Activated T-helper 2 cell treated with anti-CD3 and anti-CD28 coated beads, Interferon-gamma antibody, Interleukin-2, Interleukin-4, amounts not matched to agents 10 μg/mL and 5 μg/mL and 100 μg/mL, durations not matched to agents 14 hours and 24 hours and 36 hours (primary cell): Measurements from ENCODE around the gene SEMA5A. TPM values are rescaled to one million over a fixed set of nuclear protein-coding genes. Genes with fewer than 3 reads are reported as not detected.

ENCODE experiments used
- DNase-seq: peaks from one replicate; pipeline ENCODE4 v3.0.0; 2021; ENCODE audit warnings: low spot score
- H3K27ac Mint-ChIP-seq: one replicate; pipeline ENCODE4 v1.8.0; 2021; ENCODE audit warnings: mixed read lengths
- H3K27me3 Mint-ChIP-seq: one replicate; pipeline ENCODE4 v1.8.0; 2021; ENCODE audit warnings: low read depth, mixed read lengths
- H3K36me3 Mint-ChIP-seq: one replicate; pipeline ENCODE4 v1.8.0; 2021; ENCODE audit warnings: low read depth, mixed read lengths
- H3K4me1 Mint-ChIP-seq: one replicate; pipeline ENCODE4 v1.8.0; 2021; ENCODE audit warnings: low read depth, mixed read lengths
- H3K4me3 Mint-ChIP-seq: one replicate; pipeline ENCODE4 v1.8.0; 2021; ENCODE audit warnings: low read depth, mild to moderate bottlenecking, moderate library complexity, mixed read lengths
- H3K9me3 Mint-ChIP-seq: one replicate; pipeline ENCODE4 v1.8.0; 2021; ENCODE audit warnings: mixed read lengths
- intact Hi-C: fragments of 100-400 bp; cut with micrococcal nuclease; formaldehyde crosslinking; loops from one replicate; pipeline ENCODE4 v1.15.1; 2023
- total RNA-seq: library from RNA; stranded (reverse); gene quantifications from 2 replicates; pipeline ENCODE4 v1.2.3, GENCODE V29; 2022

Gene SEMA5A
- total RNA-seq, 1 donor from 2014 or later = 0.27 TPM

- H3K9me3 Mint-ChIP-seq = peaks cover 7% of the 10 kb centered on the region
- DNase-seq = no peak
- intact Hi-C loops = no loop called here
- no peak overlapping the region for H3K4me3 Mint-ChIP-seq
- H3K27me3 Mint-ChIP-seq = no peaks in the 10 kb centered on the region
- no peak overlapping the region for H3K27ac Mint-ChIP-seq
- H3K4me1 Mint-ChIP-seq = no peaks in the 10 kb centered on the region
- H3K36me3 Mint-ChIP-seq = no peaks in the 10 kb centered on the region
Measured at GRCh38 chr5:9067154-9067553, 478.7 kb downstream of the SEMA5A start.

GRCh38 chr5:9066349-9066748 lies 479.5 kb downstream of the SEMA5A start:
- Mint-ChIP-seq H3K4me1 (no peaks in the 10 kb centered on the region), H3K27me3 (no peaks in the 10 kb centered on the region), H3K4me3 (no peak overlapping the region), H3K27ac (no peak overlapping the region), H3K36me3 (no peaks in the 10 kb centered on the region), H3K9me3 (peaks cover under 1% of the 10 kb centered on the region)
- no peak for DNase-seq
- intact Hi-C loops = no loop called here

GRCh38 chr5:9063615-9064245 lies 482.1 kb downstream of the SEMA5A start:
- Mint-ChIP-seq H3K36me3 (no peaks in the 10 kb centered on the region), H3K4me1 (no peaks in the 10 kb centered on the region), H3K4me3 (no peak overlapping the region), H3K27me3 (no peaks in the 10 kb centered on the region), H3K27ac (no peak overlapping the region), H3K9me3 (peaks cover 3% of the 10 kb centered on the region)
- intact Hi-C loops = no loop called here
- no peak for DNase-seq

GRCh38 chr5:9062873-9063272 lies 483.0 kb downstream of the SEMA5A start:
- no peak for DNase-seq
- Mint-ChIP-seq H3K4me1 (no peaks in the 10 kb centered on the region), H3K27ac (no peak overlapping the region), H3K4me3 (no peak overlapping the region), H3K27me3 (no peaks in the 10 kb centered on the region), H3K9me3 (peaks cover 3% of the 10 kb centered on the region), H3K36me3 (no peaks in the 10 kb centered on the region)
- intact Hi-C loops = no loop called here

GRCh38 chr5:9059920-9060691 lies 485.8 kb downstream of the SEMA5A start:
- Mint-ChIP-seq H3K9me3 (peaks cover 7% of the 10 kb centered on the region), H3K4me3 (no peak overlapping the region), H3K27ac (no peak overlapping the region), H3K4me1 (no peaks in the 10 kb centered on the region), H3K27me3 (no peaks in the 10 kb centered on the region), H3K36me3 (no peaks in the 10 kb centered on the region)
- intact Hi-C loops = no loop called here
- no peak for DNase-seq

- Mint-ChIP-seq H3K4me1 (no peaks in the 10 kb centered on the region), H3K27ac (no peak overlapping the region), H3K36me3 (no peaks in the 10 kb centered on the region), H3K9me3 (peaks cover 7% of the 10 kb centered on the region), H3K4me3 (no peak overlapping the region), H3K27me3 (no peaks in the 10 kb centered on the region)
- intact Hi-C loops = no loop called here
- DNase-seq = no peak
Measured at GRCh38 chr5:9058666-9059065, 487.2 kb downstream of the SEMA5A start.

GRCh38 chr5:9058161-9058560 lies 487.7 kb downstream of the SEMA5A start:
- intact Hi-C loops = no loop called here
- Mint-ChIP-seq H3K9me3 (peaks cover 7% of the 10 kb centered on the region), H3K27me3 (no peaks in the 10 kb centered on the region), H3K4me3 (no peak overlapping the region), H3K36me3 (no peaks in the 10 kb centered on the region), H3K4me1 (no peaks in the 10 kb centered on the region), H3K27ac (no peak overlapping the region)
- DNase-seq = no peak

- no peak for DNase-seq
- H3K9me3 Mint-ChIP-seq = peaks cover 7% of the 10 kb centered on the region
- no peaks in the 10 kb centered on the region for H3K36me3 Mint-ChIP-seq
- no peak overlapping the region for H3K27ac Mint-ChIP-seq
- intact Hi-C loops = no loop called here
- no peaks in the 10 kb centered on the region for H3K27me3 Mint-ChIP-seq
- no peak overlapping the region for H3K4me3 Mint-ChIP-seq
- no peaks in the 10 kb centered on the region for H3K4me1 Mint-ChIP-seq
Measured at GRCh38 chr5:9057406-9058000, 488.4 kb downstream of the SEMA5A start.

GRCh38 chr5:9056046-9056445 lies 489.8 kb downstream of the SEMA5A start:
- H3K27ac Mint-ChIP-seq = no peak overlapping the region
- H3K4me1 Mint-ChIP-seq = no peaks in the 10 kb centered on the region
- intact Hi-C loops = no loop called here
- H3K9me3 Mint-ChIP-seq = peaks cover 3% of the 10 kb centered on the region
- no peaks in the 10 kb centered on the region for H3K27me3 Mint-ChIP-seq
- no peak overlapping the region for H3K4me3 Mint-ChIP-seq
- no peak for DNase-seq
- H3K36me3 Mint-ChIP-seq = no peaks in the 10 kb centered on the region

- intact Hi-C loops = no loop called here
- no peak for DNase-seq
- H3K27me3 Mint-ChIP-seq = no peaks in the 10 kb centered on the region
- no peak overlapping the region for H3K27ac Mint-ChIP-seq
- H3K4me3 Mint-ChIP-seq = no peak overlapping the region
- H3K4me1 Mint-ChIP-seq = no peaks in the 10 kb centered on the region
- peaks cover 8% of the 10 kb centered on the region for H3K9me3 Mint-ChIP-seq
- H3K36me3 Mint-ChIP-seq = no peaks in the 10 kb centered on the region
Measured at GRCh38 chr5:9054821-9055589, 490.9 kb downstream of the SEMA5A start.

GRCh38 chr5:9054322-9054721 lies 491.6 kb downstream of the SEMA5A start:
- H3K9me3 Mint-ChIP-seq = peaks cover 8% of the 10 kb centered on the region
- no peak for DNase-seq
- intact Hi-C loops = no loop called here
- H3K36me3 Mint-ChIP-seq = no peaks in the 10 kb centered on the region
- H3K4me1 Mint-ChIP-seq = no peaks in the 10 kb centered on the region
- H3K4me3 Mint-ChIP-seq = no peak overlapping the region
- H3K27ac Mint-ChIP-seq = no peak overlapping the region
- no peaks in the 10 kb centered on the region for H3K27me3 Mint-ChIP-seq

GRCh38 chr5:9052421-9052820 lies 493.5 kb downstream of the SEMA5A start:
- Mint-ChIP-seq H3K36me3 (no peaks in the 10 kb centered on the region), H3K9me3 (peaks cover 8% of the 10 kb centered on the region), H3K4me3 (no peak overlapping the region), H3K4me1 (no peaks in the 10 kb centered on the region), H3K27ac (no peak overlapping the region), H3K27me3 (no peaks in the 10 kb centered on the region)
- intact Hi-C loops = no loop called here
- DNase-seq = no peak

- H3K27me3 Mint-ChIP-seq = no peaks in the 10 kb centered on the region
- H3K4me3 Mint-ChIP-seq = no peak overlapping the region
- DNase-seq = no peak
- intact Hi-C loops = no loop called here
- H3K27ac Mint-ChIP-seq = no peak overlapping the region
- H3K9me3 Mint-ChIP-seq = peaks cover 12% of the 10 kb centered on the region
- H3K4me1 Mint-ChIP-seq = no peaks in the 10 kb centered on the region
- H3K36me3 Mint-ChIP-seq = no peaks in the 10 kb centered on the region
Measured at GRCh38 chr5:9051779-9052178, 494.1 kb downstream of the SEMA5A start.
